Liver (tissue), 9 donors: Measurements from ENCODE around the gene ERCC6L. TPM values are rescaled to one million over a fixed set of nuclear protein-coding genes. Genes with fewer than 3 reads are reported as not detected.

Experiments used
- DNase-seq: peaks from one replicate; pipeline ENCODE4 v3.0.0-alpha.2; 2017; ENCODE audit warnings: low spot score
- H3K27ac ChIP-seq, 2 donors: one replicate each; pipeline ENCODE4 v1.7.0; 2013; ENCODE audit warnings: inconsistent platforms in 2 of 2, low read length in 2 of 2, control low read depth in 1 of 2, low read depth in 1 of 2, mild to moderate bottlenecking in 1 of 2
- H3K27me3 ChIP-seq, 4 donors: one replicate each; pipeline versions ENCODE4 v1.6.1 to v1.7.0; 2013; ENCODE audit warnings: low read length in 3 of 4, inconsistent platforms in 1 of 4, mild to moderate bottlenecking in 1 of 4, moderate library complexity in 1 of 4; ENCODE audit not compliant: control insufficient read depth in 4 of 4, insufficient read depth in 4 of 4
- H3K36me3 ChIP-seq, 4 donors: one replicate each; pipeline versions ENCODE4 v1.6.1 to v1.7.0; 2013; ENCODE audit warnings: low read length in 3 of 4, mild to moderate bottlenecking in 3 of 4, low read depth in 1 of 4, moderate library complexity in 1 of 4; ENCODE audit not compliant: control insufficient read depth in 4 of 4, insufficient read depth in 3 of 4
- H3K4me1 ChIP-seq, 4 donors: one replicate each; pipeline versions ENCODE4 v1.6.1 to v1.7.0; 2013; ENCODE audit warnings: low read length in 3 of 4, mild to moderate bottlenecking in 3 of 4, moderate library complexity in 1 of 4; ENCODE audit not compliant: control insufficient read depth in 4 of 4, insufficient read depth in 4 of 4
- H3K4me3 ChIP-seq, 3 donors: one replicate each; pipeline versions ENCODE4 v1.6.1 to v1.7.0; 2013; ENCODE audit warnings: low read length in 3 of 3, control low read depth in 1 of 3, low read depth in 1 of 3, mild to moderate bottlenecking in 1 of 3
- H3K9ac ChIP-seq, 2 donors: one replicate each; pipeline ENCODE4 v1.7.0; 2013; ENCODE audit warnings: low read length in 2 of 2, mild to moderate bottlenecking in 2 of 2, moderate library complexity in 2 of 2, control low read depth in 1 of 2, low read depth in 1 of 2
- H3K9me3 ChIP-seq, 4 donors: one replicate each; pipeline versions ENCODE4 v1.6.1 to v1.7.0; 2013; ENCODE audit warnings: low read length in 3 of 4; ENCODE audit not compliant: control insufficient read depth in 4 of 4
- ATF3 ChIP-seq: IDR thresholded peaks from 2 replicates; pipeline ENCODE4 v1.6.1; 2016; ENCODE audit warnings: antibody characterized with exemption
- CTCF ChIP-seq: fragments of 150-350 bp; IDR thresholded peaks from 2 replicates; pipeline ENCODE4 v1.5.1; 2017; ENCODE audit warnings: improper control_type of control experiment, low read depth, low read length; ENCODE audit not compliant: missing input control
- EGR1 ChIP-seq, 2 donors: IDR thresholded peaks; 2 replicates each; pipeline ENCODE4 v1.6.1; 2016 to 2018; ENCODE audit warnings: antibody characterized with exemption in 2 of 2, low read depth in 2 of 2
- FOXA1 ChIP-seq: IDR thresholded peaks from 2 replicates; pipeline ENCODE4 v1.6.1; 2016; ENCODE audit warnings: antibody characterized with exemption
- FOXA2 ChIP-seq: IDR thresholded peaks from 2 replicates; pipeline ENCODE4 v1.6.1; 2016; ENCODE audit warnings: antibody characterized with exemption
- GABPA ChIP-seq, 2 donors: IDR thresholded peaks in 1 of 2; conservative IDR thresholded peaks in 1 of 2; 2 replicates each; pipeline ENCODE4 v1.6.1; 2016; ENCODE audit warnings: antibody characterized with exemption in 2 of 2, mild to moderate bottlenecking in 1 of 2, moderate library complexity in 1 of 2
- HNF4A ChIP-seq, 2 donors: conservative IDR thresholded peaks; 2 replicates each; pipeline ENCODE4 v1.6.1; 2016; ENCODE audit warnings: antibody characterized with exemption in 2 of 2, mild to moderate bottlenecking in 2 of 2
- HNF4G ChIP-seq: IDR thresholded peaks from 2 replicates; pipeline ENCODE4 v1.6.1; 2016; ENCODE audit warnings: antibody characterized with exemption
- JUND ChIP-seq, 2 donors: IDR thresholded peaks; 2 replicates each; pipeline ENCODE4 v1.6.1; 2016; ENCODE audit warnings: antibody characterized with exemption in 2 of 2
- MAX ChIP-seq: IDR thresholded peaks from 2 replicates; pipeline ENCODE4 v1.6.1; 2016; ENCODE audit warnings: antibody characterized with exemption
- NR2F2 ChIP-seq: IDR thresholded peaks from 2 replicates; pipeline ENCODE4 v1.6.1; 2016; ENCODE audit warnings: antibody characterized with exemption
- RAD21 ChIP-seq, 2 donors: IDR thresholded peaks; 2 replicates each; pipeline ENCODE4 v1.6.1; 2016; ENCODE audit warnings: antibody characterized with exemption in 2 of 2, mild to moderate bottlenecking in 2 of 2
- REST ChIP-seq: IDR thresholded peaks from 2 replicates; pipeline ENCODE4 v1.6.1; 2016; ENCODE audit warnings: antibody characterized with exemption, mild to moderate bottlenecking
- SP1 ChIP-seq: IDR thresholded peaks from 2 replicates; pipeline ENCODE4 v1.6.1; 2018; ENCODE audit warnings: antibody characterized with exemption, mild to moderate bottlenecking
- TAF1 ChIP-seq: conservative IDR thresholded peaks from 2 replicates; pipeline ENCODE4 v1.6.1; 2016; ENCODE audit warnings: antibody characterized with exemption, mild to moderate bottlenecking
- YY1 ChIP-seq: IDR thresholded peaks from 2 replicates; pipeline ENCODE4 v1.6.1; 2016; ENCODE audit warnings: antibody characterized with exemption, mild to moderate bottlenecking
- ZBTB33 ChIP-seq: IDR thresholded peaks from 2 replicates; pipeline ENCODE4 v1.6.1; 2016; ENCODE audit warnings: antibody characterized with exemption
- WGBS: extraction: QIAGEN DNeasy Blood & Tissue Kit; methylation state at CpG from one replicate; pipeline ENCODE4 v1.1.7; 2013; 5-methylcytosine and 5-hydroxymethylcytosine counted together
- polyA plus RNA-seq, 2 donors: library from polyadenylated mRNA; stranded (reverse) in 1 of 2; unstranded in 1 of 2; fragments of 200-250 nt in 1 of 2; fragments of >200 nt in 1 of 2; fragmentation: Nextera tagmentation in 1 of 2; extraction: Ambion mirVana in 1 of 2; gene quantifications; one replicate each; pipeline versions ENCODE4 v1.2.1 to v1.2.3, GENCODE V29; 2013 to 2015
- total RNA-seq, 2 donors: library from RNA; depleted of rRNA; stranded (reverse); fragments of >200 nt; gene quantifications; one replicate each; pipeline ENCODE4 v1.2.3, GENCODE V29; 2014
- donor health status: healthy.
- donor health status: healthy.
- donor health status: healthy.
- donor health status: healthy.
- donor health status: healthy.

ERCC6L gene
- total and polyA plus RNA-seq, 4 donors = 0.17 to 4.7 (median 0.29) TPM; not detected in 1

GRCh38 chrX:72254816-72255215, 16.0 kb upstream of the ERCC6L start:
- H3K36me3 ChIP-seq = no peaks in the 10 kb centered on the region
- H3K9ac ChIP-seq = no peak overlapping the region
- no peak overlapping the region for H3K4me3 ChIP-seq
- no peak overlapping the region for H3K27ac ChIP-seq
- H3K4me1 ChIP-seq = no peaks in the 10 kb centered on the region
- H3K9me3 ChIP-seq = no peaks in the 10 kb centered on the region
- DNase-seq = no peak
- TF ChIP-seq FOXA2 (no peak), TAF1 (no peak), HNF4G (no peak), NR2F2 (no peak), ATF3 (no peak), MAX (no peak), GABPA (IDR thresholded peaks at IDR 0.05 in 1 of 2, conservative IDR thresholded peaks at IDR 0.05 in 1 of 2) (no peak), FOXA1 (no peak)
- H3K27me3 ChIP-seq = no peaks in the 10 kb centered on the region
- 28% methylated on average over 17 of the region's 17 CpGs for WGBS

GRCh38 chrX:72253686-72254085, 14.9 kb upstream of the ERCC6L start:
- H3K36me3 ChIP-seq = no peaks in the 10 kb centered on the region
- H3K4me3 ChIP-seq = no peak overlapping the region
- DNase-seq = no peak
- H3K4me1 ChIP-seq = no peaks in the 10 kb centered on the region
- H3K9ac ChIP-seq = no peak overlapping the region
- H3K27me3 ChIP-seq = no peaks in the 10 kb centered on the region
- no peaks in the 10 kb centered on the region for H3K9me3 ChIP-seq
- TF ChIP-seq YY1 (no peak), HNF4G (no peak), FOXA1 (no peak), REST (no peak), RAD21 (IDR thresholded peaks at IDR 0.05) (no peak), MAX (no peak), FOXA2 (no peak), ATF3 (no peak), CTCF (no peak), EGR1 (IDR thresholded peaks at IDR 0.05; ENCODE audit: low read depth in 2 of 2) (no peak), SP1 (no peak), NR2F2 (no peak), TAF1 (no peak), ZBTB33 (no peak), HNF4A (conservative IDR thresholded peaks at IDR 0.05) (no peak), JUND (IDR thresholded peaks at IDR 0.05) (no peak), GABPA (IDR thresholded peaks at IDR 0.05 in 1 of 2, conservative IDR thresholded peaks at IDR 0.05 in 1 of 2) (no peak)
- no peak overlapping the region for H3K27ac ChIP-seq
